Neuronal stem cell (in vitro differentiated cells): ENCODE results near the gene MCF2L2.

Experiments
- DNase-seq: peaks from one replicate; pipeline ENCODE4 v3.0.0-alpha.2; 2013; ENCODE audit warnings: low spot score
- H2AFZ ChIP-seq: one replicate; pipeline ENCODE4 v1.6.1; 2013; ENCODE audit warnings: mild to moderate bottlenecking, low read length, inconsistent platforms
- H2AK5ac ChIP-seq: 2 replicates; pipeline ENCODE4 v1.6.1; 2013; ENCODE audit warnings: low read depth, mild to moderate bottlenecking, inconsistent platforms, low read length, moderate library complexity, mixed read lengths
- H2BK120ac ChIP-seq: 2 replicates; pipeline ENCODE4 v1.6.1; 2013; ENCODE audit warnings: low read depth, mild to moderate bottlenecking, inconsistent platforms, low read length, moderate library complexity, mixed read lengths
- H2BK12ac ChIP-seq: one replicate; pipeline ENCODE4 v1.6.1; 2013; ENCODE audit warnings: low read length, inconsistent platforms
- H2BK15ac ChIP-seq: 2 replicates; pipeline ENCODE4 v1.6.1; 2013; ENCODE audit warnings: mild to moderate bottlenecking, low read length, inconsistent platforms, mixed read lengths
- H2BK5ac ChIP-seq: one replicate; pipeline ENCODE4 v1.6.1; 2013; ENCODE audit warnings: inconsistent platforms, mild to moderate bottlenecking, low read length, moderate library complexity
- H3K14ac ChIP-seq: one replicate; pipeline ENCODE4 v1.6.1; 2013; ENCODE audit warnings: low read length, inconsistent platforms
- H3K18ac ChIP-seq: 2 replicates; pipeline ENCODE4 v1.6.1; 2013; ENCODE audit warnings: low read length, inconsistent platforms
- H3K23ac ChIP-seq: 2 replicates; pipeline ENCODE4 v1.6.1; 2013; ENCODE audit warnings: low read depth, mild to moderate bottlenecking, mixed read lengths, low read length, inconsistent platforms; ENCODE audit not compliant: poor library complexity
- H3K27ac ChIP-seq: replicated peaks from 3 replicates; pipeline ENCODE4 v1.5.1; 2013; ENCODE audit warnings: low read length, inconsistent platforms
- H3K27me3 ChIP-seq, 3 experiments: 2 replicates each; pipeline ENCODE4 v1.6.1; 2013; ENCODE audit warnings: low read length in 3 of 3, mild to moderate bottlenecking in 2 of 3, inconsistent platforms in 1 of 3, low read depth in 1 of 3, mixed read lengths in 1 of 3, moderate library complexity in 1 of 3; ENCODE audit not compliant: control insufficient read depth in 3 of 3, insufficient read depth in 3 of 3
- H3K36me3 ChIP-seq, 2 donors: replicated peaks in 1 of 2; 2 replicates each; pipeline ENCODE4 v1.6.1; 2013; ENCODE audit warnings: low read length in 2 of 2; ENCODE audit not compliant: control insufficient read depth in 2 of 2, insufficient read depth in 2 of 2
- H3K4ac ChIP-seq: 2 replicates; pipeline ENCODE4 v1.6.1; 2013; ENCODE audit warnings: inconsistent platforms, mild to moderate bottlenecking, low read length, moderate library complexity
- H3K4me1 ChIP-seq, 2 donors: 1 replicate in 1 of 2; 2 replicates in 1 of 2; pipeline ENCODE4 v1.6.1; 2013; ENCODE audit warnings: low read length in 2 of 2, low read depth in 1 of 2; ENCODE audit not compliant: control insufficient read depth in 2 of 2, insufficient read depth in 1 of 2
- H3K4me2 ChIP-seq: one replicate; pipeline ENCODE4 v1.6.1; 2013; ENCODE audit warnings: mild to moderate bottlenecking, low read length, inconsistent platforms; ENCODE audit not compliant: insufficient read depth, poor library complexity, severe bottlenecking
- H3K4me3 ChIP-seq, 2 donors: 2 replicates each; pipeline ENCODE4 v1.5.1; 2013; ENCODE audit warnings: low read length in 2 of 2, mild to moderate bottlenecking in 2 of 2, inconsistent platforms in 1 of 2, moderate library complexity in 1 of 2
- H3K79me1 ChIP-seq: one replicate; pipeline ENCODE4 v1.6.1; 2013; ENCODE audit warnings: low read depth, mild to moderate bottlenecking, inconsistent platforms, low read length, moderate library complexity
- H3K9ac ChIP-seq: one replicate; pipeline ENCODE4 v1.6.1; 2013; ENCODE audit warnings: mild to moderate bottlenecking, low read depth, low read length, inconsistent platforms; ENCODE audit not compliant: poor library complexity
- H3K9me3 ChIP-seq, 2 donors: replicated peaks in 1 of 2; 2 replicates each; pipeline versions ENCODE3 to v1.6.1; 2013; ENCODE audit warnings: low read length in 2 of 2, mild to moderate bottlenecking in 2 of 2, inconsistent platforms in 1 of 2, low read depth in 1 of 2, mixed read lengths in 1 of 2, moderate library complexity in 1 of 2; ENCODE audit not compliant: control insufficient read depth in 2 of 2, insufficient read depth in 1 of 2
- H4K8ac ChIP-seq: one replicate; pipeline ENCODE4 v1.6.1; 2013; ENCODE audit warnings: low read depth, mild to moderate bottlenecking, inconsistent platforms, low read length, moderate library complexity
- H4K91ac ChIP-seq: one replicate; pipeline ENCODE4 v1.6.1; 2013; ENCODE audit warnings: low read length, low read depth, mild to moderate bottlenecking, inconsistent platforms; ENCODE audit not compliant: poor library complexity
- WGBS, 2 donors: extraction: QIAGEN DNeasy Blood & Tissue Kit; methylation state at CpG; one replicate each; pipeline ENCODE4 v1.1.7; 2013; ENCODE audit warnings: missing lambda C conversion rate in 2 of 2, mixed read lengths in 1 of 2; ENCODE audit not compliant: insufficient read length in 2 of 2, insufficient replicate concordance in 1 of 2; ENCODE audit errors: extremely low coverage in 2 of 2; 5-methylcytosine and 5-hydroxymethylcytosine counted together

Gene MCF2L2

GRCh38 chr3:183160616-183161015 is 267.8 kb downstream of the MCF2L2 start:
- no peaks in the 10 kb centered on the region for H3K9me3 ChIP-seq
- H3K9ac ChIP-seq, result no peak overlapping the region
- peak overlapping the region; percentile 58 for H2BK120ac ChIP-seq
- no peaks in the 10 kb centered on the region for H3K36me3 ChIP-seq
- no peak overlapping the region for H3K4me2 ChIP-seq
- DNase-seq, result no peak
- no peak overlapping the region for H3K23ac ChIP-seq
- H2BK5ac ChIP-seq, result no peak overlapping the region
- H2AK5ac ChIP-seq, result no peak overlapping the region
- no peak overlapping the region for H3K4ac ChIP-seq
- no peak overlapping the region for H3K4me3 ChIP-seq
- H3K27ac ChIP-seq, result no peak overlapping the region
- peak overlapping the region; percentile 52 for H3K18ac ChIP-seq
- no peak overlapping the region for H4K8ac ChIP-seq
- H3K14ac ChIP-seq, result no peak overlapping the region
- no peak overlapping the region for H2BK15ac ChIP-seq
- no peaks in the 10 kb centered on the region for H3K79me1 ChIP-seq
- no peak overlapping the region for H2BK12ac ChIP-seq
- H3K27me3 ChIP-seq, result peaks cover 3 to 37% (median 16%) of the 10 kb centered on the region in 3 experiments
- WGBS, 2 donors, result no CpG with 5 or more reads among the region's 5 CpGs
- H2AFZ ChIP-seq, result no peak overlapping the region
- peaks cover 0 to 17% of the 10 kb centered on the region in 2 donors for H3K4me1 ChIP-seq
- H4K91ac ChIP-seq, result no peak overlapping the region

GRCh38 chr3:183159333-183159732 is 269.1 kb downstream of the MCF2L2 start:
- H3K27me3 ChIP-seq, result peaks cover 3 to 39% (median 16%) of the 10 kb centered on the region in 3 experiments
- no CpG with 5 or more reads among the region's 3 CpGs for WGBS, 2 donors

GRCh38 chr3:183158551-183159006 is 269.8 kb downstream of the MCF2L2 start:
- no peak overlapping the region for H3K4me3 ChIP-seq
- DNase-seq, result no peak
- peaks cover 3 to 46% (median 16%) of the 10 kb centered on the region in 3 experiments for H3K27me3 ChIP-seq
- H4K8ac ChIP-seq, result no peak overlapping the region
- H3K4me2 ChIP-seq, result no peak overlapping the region
- H3K23ac ChIP-seq, result no peak overlapping the region
- no peak overlapping the region for H2BK12ac ChIP-seq
- H3K79me1 ChIP-seq, result no peaks in the 10 kb centered on the region
- H2BK15ac ChIP-seq, result no peak overlapping the region
- peaks cover 0 to 17% of the 10 kb centered on the region in 2 donors for H3K4me1 ChIP-seq
- H3K9me3 ChIP-seq, result no peaks in the 10 kb centered on the region
- no peak overlapping the region for H4K91ac ChIP-seq
- H3K14ac ChIP-seq, result no peak overlapping the region
- H3K18ac ChIP-seq, result peak overlapping the region; percentile 4
- no peaks in the 10 kb centered on the region for H3K36me3 ChIP-seq
- no peak overlapping the region for H3K4ac ChIP-seq
- no CpG with 5 or more reads among the region's 3 CpGs for WGBS, 2 donors
- no peak overlapping the region for H2AK5ac ChIP-seq
- no peak overlapping the region for H2BK120ac ChIP-seq
- H3K27ac ChIP-seq, result no peak overlapping the region
- H3K9ac ChIP-seq, result no peak overlapping the region
- H2AFZ ChIP-seq, result no peak overlapping the region
- no peak overlapping the region for H2BK5ac ChIP-seq

More at GRCh38 chr3:183159333-183159732, 269.1 kb downstream of the MCF2L2 start:
- Histone ChIP-seq H2AK5ac (no peak overlapping the region), H3K36me3 (no peaks in the 10 kb centered on the region), H4K91ac (no peak overlapping the region), H3K9ac (no peak overlapping the region), H2BK12ac (no peak overlapping the region), H3K23ac (no peak overlapping the region), H2AFZ (no peak overlapping the region), H3K79me1 (no peaks in the 10 kb centered on the region), H3K27ac (no peak overlapping the region), H2BK15ac (no peak overlapping the region), H3K14ac (no peak overlapping the region), H3K18ac (peak overlapping the region; percentile 21), H3K4me1 (peaks cover 0 to 17% of the 10 kb centered on the region in 2 donors), H3K4me3 (no peak overlapping the region), H2BK120ac (no peak overlapping the region), H4K8ac (no peak overlapping the region), H2BK5ac (no peak overlapping the region), H3K9me3 (no peaks in the 10 kb centered on the region), H3K4me2 (no peak overlapping the region), H3K4ac (no peak overlapping the region)
- DNase-seq, result no peak

- Histone ChIP-seq H2BK15ac (no peak overlapping the region), H3K9ac (no peak overlapping the region), H2AFZ (no peak overlapping the region), H4K8ac (no peak overlapping the region), H3K4me3 (no peak overlapping the region), H3K23ac (no peak overlapping the region), H3K36me3 (no peaks in the 10 kb centered on the region), H3K4me1 (peaks cover 0 to 17% of the 10 kb centered on the region in 2 donors), H3K27ac (no peak overlapping the region), H4K91ac (no peak overlapping the region), H2BK5ac (no peak overlapping the region), H3K9me3 (no peaks in the 10 kb centered on the region), H3K18ac (no peak overlapping the region), H2BK120ac (no peak overlapping the region), H3K27me3 (peaks cover 3 to 50% (median 16%) of the 10 kb centered on the region in 3 experiments), H3K79me1 (no peaks in the 10 kb centered on the region), H3K4me2 (no peak overlapping the region), H2AK5ac (no peak overlapping the region), H3K4ac (no peak overlapping the region), H3K14ac (no peak overlapping the region), H2BK12ac (no peak overlapping the region)
- WGBS, 2 donors, result no CpG with 5 or more reads among the region's 2 CpGs
- no peak for DNase-seq
These were observed 270.3 kb downstream of the MCF2L2 start for GRCh38 chr3:183158113-183158512.
